ENCODE data around the gene ITGBL1. TPM values are rescaled to one million over a fixed set of nuclear protein-coding genes. Genes with fewer than 3 reads are reported as not detected.

Gene ITGBL1
- total RNA-seq, 1 experiment from 2014 or later = not detected

DNA sequence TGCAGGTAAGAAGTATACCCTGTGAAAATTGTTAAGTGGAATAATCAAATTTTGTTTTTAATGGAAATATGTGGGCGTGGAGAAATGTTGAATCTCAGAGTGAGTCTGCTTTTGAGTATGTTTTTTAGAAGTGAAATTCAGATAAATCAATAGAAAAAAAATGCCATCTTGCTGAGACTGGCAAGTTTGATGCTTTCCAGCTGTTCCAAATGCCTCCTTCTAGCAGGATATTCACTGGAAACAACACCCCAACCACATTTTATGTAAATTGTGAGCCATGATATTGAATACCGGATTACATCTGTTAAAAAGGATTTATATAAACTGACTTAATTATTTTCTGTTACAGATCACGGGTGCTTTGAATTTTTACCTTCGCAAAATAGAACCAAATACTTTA lies 115.4 kb downstream of the ITGBL1 start:
- BruUV-seq (replicated peaks) = no TSS peak
- H3K27me3 Mint-ChIP-seq (ENCODE audit: insufficient read depth, unreplicated experiment) = peaks cover 3% of the 10 kb centered on the region
- no peaks in the 10 kb centered on the region for H3K4me1 Mint-ChIP-seq (ENCODE audit: low read depth, unreplicated experiment)
- POLR2A ChIA-PET = no interaction called here
- H3K9me3 ChIP-seq = no peaks in the 10 kb centered on the region
- H3K4me3 Mint-ChIP-seq (ENCODE audit: unreplicated experiment) = no peak overlapping the region
- intact Hi-C loops (cut with micrococcal nuclease; ENCODE audit: unreplicated experiment) = no loop called here
- no peaks in the 10 kb centered on the region for H3K9me3 Mint-ChIP-seq (ENCODE audit: unreplicated experiment)
- no peak for DNase-seq
- H3K27ac Mint-ChIP-seq (ENCODE audit: unreplicated experiment) = no peak overlapping the region
- H3K36me3 ChIP-seq (ENCODE audit: control insufficient read depth, insufficient read depth, low read length) = no peaks in the 10 kb centered on the region
- CTCF ChIA-PET = no interaction called here
- H3K4me3 ChIP-seq (ENCODE audit: low read depth, low read length) = no peak overlapping the region
- no peaks in the 10 kb centered on the region for H3K36me3 Mint-ChIP-seq (ENCODE audit: insufficient read depth, unreplicated experiment)
- no peaks in the 10 kb centered on the region for H3K27me3 ChIP-seq (replicated peaks; ENCODE audit: control insufficient read depth, insufficient read depth, low read length)
- no peaks in the 10 kb centered on the region for H3K4me1 ChIP-seq
- TF ChIP-seq, protein P1, sequence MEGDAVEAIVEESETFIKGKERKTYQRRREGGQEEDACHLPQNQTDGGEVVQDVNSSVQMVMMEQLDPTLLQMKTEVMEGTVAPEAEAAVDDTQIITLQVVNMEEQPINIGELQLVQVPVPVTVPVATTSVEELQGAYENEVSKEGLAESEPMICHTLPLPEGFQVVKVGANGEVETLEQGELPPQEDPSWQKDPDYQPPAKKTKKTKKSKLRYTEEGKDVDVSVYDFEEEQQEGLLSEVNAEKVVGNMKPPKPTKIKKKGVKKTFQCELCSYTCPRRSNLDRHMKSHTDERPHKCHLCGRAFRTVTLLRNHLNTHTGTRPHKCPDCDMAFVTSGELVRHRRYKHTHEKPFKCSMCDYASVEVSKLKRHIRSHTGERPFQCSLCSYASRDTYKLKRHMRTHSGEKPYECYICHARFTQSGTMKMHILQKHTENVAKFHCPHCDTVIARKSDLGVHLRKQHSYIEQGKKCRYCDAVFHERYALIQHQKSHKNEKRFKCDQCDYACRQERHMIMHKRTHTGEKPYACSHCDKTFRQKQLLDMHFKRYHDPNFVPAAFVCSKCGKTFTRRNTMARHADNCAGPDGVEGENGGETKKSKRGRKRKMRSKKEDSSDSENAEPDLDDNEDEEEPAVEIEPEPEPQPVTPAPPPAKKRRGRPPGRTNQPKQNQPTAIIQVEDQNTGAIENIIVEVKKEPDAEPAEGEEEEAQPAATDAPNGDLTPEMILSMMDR (IDR thresholded peaks at IDR 0.05; ENCODE audit: insufficient read depth in 1 of 2, low read depth in 1 of 2, low read length in 1 of 2, severe bottlenecking in 1 of 2, unreplicated experiment in 1 of 2) = no peak

DNA sequence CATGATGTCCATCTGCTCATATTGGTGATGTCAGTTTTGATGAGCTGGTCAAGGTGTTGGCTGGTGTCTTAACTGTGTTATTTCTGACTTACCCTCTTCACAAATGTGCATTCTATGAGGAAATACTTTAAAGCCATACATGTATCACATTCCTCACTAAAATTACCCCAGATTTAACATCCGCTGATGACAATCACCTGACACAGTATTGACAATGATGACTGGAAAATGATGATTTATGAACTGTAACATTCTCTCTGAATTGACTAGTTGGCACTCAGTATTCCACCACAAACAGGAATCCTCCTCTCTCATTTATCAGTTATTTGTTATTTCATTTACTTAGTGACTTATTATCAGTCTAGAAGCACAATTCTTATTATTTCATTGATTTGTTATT lies 117.3 kb downstream of the ITGBL1 start:
- BruUV-seq (replicated peaks) = no TSS peak
- H3K9me3 Mint-ChIP-seq (ENCODE audit: unreplicated experiment) = no peaks in the 10 kb centered on the region
- H3K4me3 ChIP-seq (ENCODE audit: low read depth, low read length) = no peak overlapping the region

DNA sequence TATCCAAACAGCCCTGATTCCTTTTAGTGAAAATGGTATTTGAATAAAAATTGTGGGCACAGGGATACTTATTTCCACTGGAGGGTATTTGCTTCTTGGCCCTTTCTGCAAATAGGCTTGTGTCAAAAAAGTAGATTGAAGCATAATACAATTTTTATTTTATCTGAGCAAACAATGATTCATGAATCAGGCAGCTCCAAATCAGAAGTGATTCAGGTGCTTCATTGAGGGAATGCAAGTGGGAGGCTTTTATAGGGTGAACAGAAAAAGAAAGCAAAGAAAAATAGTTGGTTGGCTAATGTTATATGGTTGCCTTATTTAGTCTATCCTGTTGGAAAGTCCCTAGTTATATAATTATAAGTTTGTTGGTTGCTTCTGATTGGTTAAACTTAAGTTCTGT lies 117.9 kb downstream of the ITGBL1 start:
- BruUV-seq (replicated peaks) = no TSS peak
- POLR2A ChIA-PET = no interaction called here

More for the DNA sequence above, 117.3 kb downstream of the ITGBL1 start:
- H3K27ac Mint-ChIP-seq (ENCODE audit: unreplicated experiment) = no peak overlapping the region
- POLR2A ChIA-PET = no interaction called here
- Histone ChIP-seq H3K36me3 (ENCODE audit: control insufficient read depth, insufficient read depth, low read length) (no peaks in the 10 kb centered on the region), H3K27me3 (replicated peaks; ENCODE audit: control insufficient read depth, insufficient read depth, low read length) (no peaks in the 10 kb centered on the region), H3K9me3 (no peaks in the 10 kb centered on the region), H3K4me1 (no peaks in the 10 kb centered on the region)
- H3K4me1 Mint-ChIP-seq (ENCODE audit: low read depth, unreplicated experiment) = no peaks in the 10 kb centered on the region
- TF ChIP-seq, protein P1 (IDR thresholded peaks at IDR 0.05; ENCODE audit: insufficient read depth in 1 of 2, low read depth in 1 of 2, low read length in 1 of 2, severe bottlenecking in 1 of 2, unreplicated experiment in 1 of 2) = no peak
- H3K36me3 Mint-ChIP-seq (ENCODE audit: insufficient read depth, unreplicated experiment) = no peaks in the 10 kb centered on the region
- H3K4me3 Mint-ChIP-seq (ENCODE audit: unreplicated experiment) = no peak overlapping the region
- H3K27me3 Mint-ChIP-seq (ENCODE audit: insufficient read depth, unreplicated experiment) = peaks cover 3% of the 10 kb centered on the region
- no peak for DNase-seq
- intact Hi-C loops (cut with micrococcal nuclease; ENCODE audit: unreplicated experiment) = no loop called here
- CTCF ChIA-PET = no interaction called here

More for the DNA sequence above, 117.9 kb downstream of the ITGBL1 start:
- Mint-ChIP-seq H3K27me3 (ENCODE audit: insufficient read depth, unreplicated experiment) (peaks cover 3% of the 10 kb centered on the region), H3K36me3 (ENCODE audit: insufficient read depth, unreplicated experiment) (no peaks in the 10 kb centered on the region), H3K4me3 (ENCODE audit: unreplicated experiment) (no peak overlapping the region), H3K9me3 (ENCODE audit: unreplicated experiment) (no peaks in the 10 kb centered on the region), H3K27ac (ENCODE audit: unreplicated experiment) (no peak overlapping the region), H3K4me1 (ENCODE audit: low read depth, unreplicated experiment) (no peaks in the 10 kb centered on the region)
- Histone ChIP-seq H3K27me3 (replicated peaks; ENCODE audit: control insufficient read depth, insufficient read depth, low read length) (no peaks in the 10 kb centered on the region), H3K9me3 (no peaks in the 10 kb centered on the region), H3K4me1 (no peaks in the 10 kb centered on the region), H3K36me3 (ENCODE audit: control insufficient read depth, insufficient read depth, low read length) (no peaks in the 10 kb centered on the region), H3K4me3 (ENCODE audit: low read depth, low read length) (no peak overlapping the region)
- intact Hi-C loops (cut with micrococcal nuclease; ENCODE audit: unreplicated experiment) = no loop called here
- no peak for DNase-seq
- TF ChIP-seq, protein P1 (IDR thresholded peaks at IDR 0.05; ENCODE audit: insufficient read depth in 1 of 2, low read depth in 1 of 2, low read length in 1 of 2, severe bottlenecking in 1 of 2, unreplicated experiment in 1 of 2) = no peak
- CTCF ChIA-PET = no interaction called here

All from Caco-2 (cell line).